GM19023 (cell line): Measurements from ENCODE around the gene ARHGAP15.
A peak's percentile ranks its signal among the peaks of the same experiment; 100 is the strongest.

Experiments
- ATAC-seq: cut with Tn5 transposase; IDR thresholded peaks from one replicate; pipeline ENCODE4 v1.9.1; 2021; ENCODE audit warnings: mild to moderate bottlenecking, moderate library complexity; ENCODE audit not compliant: unreplicated experiment

The ARHGAP15 gene

DNA sequence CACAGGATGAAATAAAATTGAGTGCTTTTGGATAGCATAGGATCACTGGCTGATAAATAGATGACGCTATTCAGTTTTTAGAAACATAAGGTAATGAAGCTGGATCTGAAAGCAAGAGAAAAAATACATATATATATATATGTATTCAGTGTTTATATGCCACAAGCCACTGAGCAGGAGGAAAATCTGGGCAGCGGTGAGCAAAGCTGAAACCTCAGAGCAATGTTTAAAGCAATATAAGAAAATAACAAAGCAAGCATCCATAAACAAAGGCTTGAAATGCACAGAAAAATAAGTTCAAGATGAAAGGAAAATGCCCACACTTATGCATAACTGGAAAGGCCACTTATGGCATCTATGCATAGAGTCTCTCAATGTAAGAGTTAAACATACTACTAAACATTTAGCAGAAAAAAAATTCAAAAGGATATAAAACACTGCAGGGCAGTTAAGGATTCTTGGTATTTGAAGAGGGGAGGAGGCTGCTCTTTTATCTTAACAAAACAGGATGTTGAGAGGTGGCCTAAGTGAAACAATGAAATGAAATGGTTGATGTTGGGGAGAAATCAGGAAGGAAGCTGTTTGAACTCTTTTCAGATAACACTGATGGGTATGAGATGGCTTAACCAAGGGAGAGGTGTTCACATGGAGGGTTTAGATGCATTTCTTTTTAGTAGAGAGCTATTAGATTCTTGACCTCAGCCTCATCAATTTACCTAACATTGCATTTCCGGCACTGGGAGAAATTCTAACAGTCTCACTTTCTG, 129.1 kb downstream of the ARHGAP15 start:
- no peak for ATAC-seq

- peak; percentile 56 for ATAC-seq
Measured at GRCh38 chr2:143259368-143259958, 130.2 kb downstream of the ARHGAP15 start.

DNA sequence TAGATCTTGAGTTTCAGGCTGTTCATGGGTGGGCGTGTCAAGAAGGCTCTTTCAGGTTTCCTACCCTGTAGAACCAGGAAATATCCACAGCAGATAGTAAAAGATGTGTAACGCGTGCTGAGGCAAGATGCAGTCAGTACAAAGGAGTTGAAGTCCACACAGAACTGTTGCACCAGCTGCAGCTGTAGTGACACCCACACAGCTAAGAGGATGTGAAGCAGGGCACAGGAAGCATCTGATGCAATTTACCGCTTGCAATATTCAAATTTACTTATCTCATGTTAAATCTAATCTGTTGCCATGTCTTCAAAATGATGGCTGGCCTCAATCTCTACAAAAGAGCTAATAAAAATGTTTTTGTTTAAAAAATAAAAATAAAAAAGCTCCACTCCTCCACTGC, 132.8 kb downstream of the ARHGAP15 start:
- ATAC-seq, result no peak

- no peak for ATAC-seq
Measured at GRCh38 chr2:143262389-143262788, 133.2 kb downstream of the ARHGAP15 start.

DNA sequence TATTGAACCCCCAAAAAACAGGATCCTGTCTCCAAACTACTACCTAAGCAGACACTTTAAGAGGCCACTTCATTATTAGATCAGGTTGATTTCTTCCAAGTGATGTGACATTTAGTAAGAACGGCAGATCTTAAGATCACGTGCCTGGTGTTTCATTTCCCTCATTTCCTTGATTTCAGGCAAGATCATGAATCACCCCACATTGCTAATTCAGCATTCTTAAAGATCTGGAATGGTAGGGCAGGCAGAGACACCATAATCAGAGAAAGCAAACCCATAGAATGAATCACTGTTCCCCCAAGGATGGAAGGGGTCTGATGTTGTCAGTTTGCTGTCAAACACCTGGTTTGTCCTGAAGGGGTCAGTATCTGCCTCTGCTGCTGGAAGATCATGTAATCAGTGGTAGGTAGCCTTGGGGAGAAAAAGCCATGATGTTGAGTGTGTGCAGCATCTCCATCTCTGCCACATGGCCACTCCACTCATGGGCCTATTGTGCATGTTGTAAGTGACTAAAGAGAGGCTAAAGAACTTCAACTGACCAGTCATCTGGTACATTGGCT, 133.9 kb downstream of the ARHGAP15 start:
- ATAC-seq, result no peak

DNA sequence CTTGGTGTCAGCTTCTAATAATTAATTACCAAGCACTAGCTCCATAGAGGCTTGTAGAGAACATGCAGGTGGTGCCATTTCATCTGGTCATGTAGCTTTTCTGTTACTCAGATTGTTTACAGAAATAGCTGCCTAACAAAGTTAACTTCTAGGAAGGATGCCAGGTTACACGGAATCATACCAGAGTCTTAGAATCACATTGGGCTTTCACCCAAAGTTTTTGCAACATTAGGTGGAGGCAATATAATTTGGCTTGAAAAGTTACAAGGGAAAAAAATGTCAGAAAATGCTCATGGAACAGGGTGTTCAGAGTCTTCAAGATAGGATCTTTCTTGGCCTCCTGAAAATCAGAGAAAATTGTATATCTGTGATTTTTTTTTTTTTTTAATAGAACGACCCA, 135.6 kb downstream of the ARHGAP15 start:
- no peak for ATAC-seq

DNA sequence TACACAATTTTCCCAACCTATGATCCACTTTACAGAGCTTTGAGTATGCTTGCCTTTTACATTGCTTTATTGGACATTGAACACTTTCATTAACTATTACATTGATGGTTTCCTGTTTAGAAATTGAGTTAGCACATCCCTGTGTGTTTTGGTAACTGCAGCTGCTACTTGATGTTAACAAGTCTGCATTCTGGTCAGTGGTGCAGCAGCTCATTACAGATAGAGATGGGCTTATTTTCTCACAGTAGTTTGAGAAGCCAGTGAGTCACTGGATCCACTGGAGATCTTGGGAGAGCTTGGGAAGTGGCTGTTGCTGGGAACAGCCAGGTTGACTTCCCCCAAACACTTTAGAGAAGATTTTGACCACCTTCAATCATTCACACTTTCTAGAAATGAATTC, 150.5 kb downstream of the ARHGAP15 start:
- ATAC-seq, result no peak

DNA sequence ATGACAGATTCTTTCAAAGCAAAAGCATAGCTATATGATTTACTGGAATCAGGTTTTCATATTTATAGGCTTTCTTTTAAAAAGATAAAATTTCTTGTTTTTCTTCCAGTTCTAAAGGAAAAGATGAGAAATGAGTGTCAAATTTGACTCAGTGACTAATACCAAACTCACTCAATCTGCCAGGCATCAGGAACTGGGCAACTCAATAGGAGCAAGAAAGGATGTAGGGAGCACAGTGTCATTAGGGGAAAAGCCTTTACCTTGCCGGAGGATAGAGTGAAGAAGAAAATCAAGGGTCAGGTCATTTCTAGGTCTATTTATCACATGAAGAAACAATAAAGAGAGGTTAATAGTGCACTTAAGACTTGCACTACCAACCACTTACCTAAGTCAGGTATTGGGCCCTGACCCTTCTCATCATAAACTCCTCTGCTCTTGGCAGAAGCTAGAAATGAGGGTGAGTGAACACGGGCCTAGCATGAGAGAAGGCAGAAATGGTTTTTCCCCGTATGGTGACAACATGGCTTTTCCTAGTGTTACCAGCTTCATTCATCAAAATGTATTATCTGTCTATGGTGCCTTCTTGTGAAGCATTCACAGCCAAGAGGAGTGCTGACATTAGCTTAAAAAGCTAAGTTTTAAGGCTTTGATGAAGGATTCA, 151.0 kb downstream of the ARHGAP15 start:
- ATAC-seq, result no peak

DNA sequence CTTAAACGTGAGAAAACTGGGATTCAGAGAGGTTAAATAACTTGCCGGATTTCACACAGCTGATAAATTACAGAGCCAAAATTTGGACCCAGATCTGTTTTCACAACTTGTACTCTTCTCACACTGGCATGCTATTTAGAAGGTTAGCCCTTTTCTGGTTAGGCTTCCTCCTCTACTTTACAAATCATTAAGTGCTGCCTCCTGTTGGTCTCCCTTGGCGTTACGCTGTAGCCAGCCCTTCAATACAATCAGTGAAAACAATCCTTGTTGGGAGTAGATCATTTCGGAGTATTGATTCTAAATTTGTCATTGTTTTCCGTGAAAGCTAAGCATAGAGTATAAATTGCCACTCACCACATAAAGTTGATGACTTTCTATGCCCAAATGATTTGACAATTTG, 153.5 kb downstream of the ARHGAP15 start:
- no peak for ATAC-seq

GRCh38 chr2:143284087-143284675, 155.0 kb downstream of the ARHGAP15 start:
- peak; percentile 84 for ATAC-seq

- no peak for ATAC-seq
Measured at GRCh38 chr2:143289025-143289424, 159.8 kb downstream of the ARHGAP15 start.

DNA sequence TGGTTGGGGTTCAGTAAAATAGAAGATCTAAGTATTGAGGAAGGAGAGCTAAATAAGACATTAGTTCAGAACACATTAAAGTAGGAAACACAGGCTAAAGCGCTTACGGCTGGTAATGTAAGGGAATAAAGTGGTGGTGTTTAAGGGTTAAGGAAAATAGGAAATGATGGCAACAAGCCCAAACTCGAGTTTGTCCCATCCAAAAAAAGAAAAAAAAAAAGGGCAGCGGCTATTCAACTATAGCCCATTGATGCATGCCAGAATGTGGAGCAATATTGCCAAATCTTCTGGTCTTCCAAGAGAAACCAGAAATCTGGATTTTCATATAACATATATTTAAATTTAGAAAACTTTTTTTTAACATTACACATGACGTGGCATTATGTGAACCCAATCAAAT, 161.0 kb downstream of the ARHGAP15 start:
- no peak for ATAC-seq

DNA sequence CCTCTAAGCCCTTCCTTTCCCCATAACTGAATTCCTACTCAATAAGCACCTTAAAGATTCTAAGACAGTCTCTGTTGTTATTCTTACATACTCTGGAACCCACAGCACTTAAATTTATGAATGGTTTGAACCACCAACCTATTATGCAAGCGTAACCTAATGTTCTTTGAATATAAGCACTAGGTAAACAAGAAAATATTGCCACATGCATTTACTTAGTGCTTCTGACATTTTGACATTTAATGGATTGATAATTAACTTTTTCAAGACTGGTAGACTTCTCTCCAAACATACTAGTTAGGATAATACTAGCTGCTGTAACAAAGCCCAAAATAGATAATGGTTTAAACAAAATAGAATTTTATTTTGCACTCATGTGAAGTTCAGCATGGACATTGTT, 164.8 kb downstream of the ARHGAP15 start:
- ATAC-seq, result no peak

GRCh38 chr2:143296089-143296488, 166.9 kb downstream of the ARHGAP15 start:
- no peak for ATAC-seq

DNA sequence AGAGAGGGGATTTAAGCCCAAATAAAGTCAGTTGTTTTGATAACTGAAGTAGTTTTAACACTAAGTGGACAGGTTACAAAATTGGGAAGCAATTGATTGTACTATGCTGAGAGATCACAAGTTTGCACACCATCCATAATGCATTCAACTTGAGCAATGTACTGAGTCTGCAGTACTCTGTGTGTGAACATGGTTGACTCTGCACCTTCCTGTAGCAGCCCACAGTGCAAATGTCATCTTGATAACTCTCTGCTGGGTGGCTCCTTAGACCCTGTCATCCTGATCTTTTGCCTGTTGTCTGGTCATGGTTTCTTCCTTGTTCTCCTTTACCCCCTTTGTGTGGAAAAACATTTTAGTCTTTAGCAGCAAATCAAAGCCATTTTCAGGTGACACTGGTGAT, 168.0 kb downstream of the ARHGAP15 start:
- ATAC-seq, result no peak

DNA sequence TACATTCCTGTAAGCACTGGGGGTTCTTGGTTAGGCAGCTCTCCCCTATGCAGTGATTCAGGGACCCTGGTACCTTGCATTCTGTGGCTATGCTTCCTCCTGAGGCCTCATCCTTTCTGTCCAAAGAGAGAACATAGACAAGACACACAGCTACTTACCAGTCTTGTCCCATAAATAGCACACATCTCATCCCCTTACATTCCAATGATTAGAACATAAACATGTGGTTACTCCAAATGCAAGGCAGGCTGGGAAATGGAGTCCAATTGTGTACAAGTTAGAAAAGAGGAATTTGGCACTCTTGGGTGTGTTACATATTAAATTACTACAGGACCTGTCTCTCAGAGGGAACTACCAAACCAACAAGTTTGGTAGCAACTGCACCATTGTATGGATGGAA, 171.3 kb downstream of the ARHGAP15 start:
- no peak for ATAC-seq

- no peak for ATAC-seq
Measured at GRCh38 chr2:143311426-143311825, 182.2 kb downstream of the ARHGAP15 start.

DNA sequence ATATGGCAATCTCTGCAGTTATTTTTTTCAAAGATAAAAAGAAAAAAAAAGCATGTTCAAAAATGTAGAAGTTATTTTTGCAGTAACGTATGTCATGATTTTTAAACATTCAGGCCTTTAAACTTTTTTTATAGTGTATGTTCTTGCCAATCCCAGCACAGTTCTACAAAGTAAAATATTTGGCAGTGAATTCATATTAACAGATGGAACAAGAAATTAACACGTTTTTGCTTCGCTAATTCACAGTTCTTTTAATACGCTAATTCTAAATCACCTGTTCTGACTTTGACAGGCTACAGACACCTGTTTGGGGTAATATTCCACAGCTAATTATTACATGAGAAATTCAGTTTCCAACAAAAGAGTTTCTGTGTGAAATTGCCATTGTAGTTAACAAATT, 183.2 kb downstream of the ARHGAP15 start:
- no peak for ATAC-seq

DNA sequence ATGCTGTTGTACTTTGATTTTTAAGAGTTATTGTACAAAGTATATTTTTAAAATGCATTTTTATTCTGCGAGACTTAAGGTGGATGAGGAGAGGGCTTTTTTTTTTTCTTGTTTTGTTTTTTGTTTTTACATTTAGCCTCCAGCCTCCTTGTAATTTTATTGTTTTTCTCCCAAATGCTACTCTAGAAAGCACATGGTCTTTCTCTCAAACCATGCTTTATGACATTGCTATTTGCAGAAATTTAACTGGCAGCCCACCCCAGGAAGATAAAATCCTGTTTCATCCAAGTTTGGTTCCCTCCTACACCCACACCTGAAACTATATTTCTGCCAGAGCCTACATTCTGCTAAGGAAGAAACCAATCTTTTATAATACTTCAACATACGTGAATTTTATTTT, 184.6 kb downstream of the ARHGAP15 start:
- no peak for ATAC-seq

GRCh38 chr2:143321994-143322393, 192.8 kb downstream of the ARHGAP15 start:
- ATAC-seq, result no peak

DNA sequence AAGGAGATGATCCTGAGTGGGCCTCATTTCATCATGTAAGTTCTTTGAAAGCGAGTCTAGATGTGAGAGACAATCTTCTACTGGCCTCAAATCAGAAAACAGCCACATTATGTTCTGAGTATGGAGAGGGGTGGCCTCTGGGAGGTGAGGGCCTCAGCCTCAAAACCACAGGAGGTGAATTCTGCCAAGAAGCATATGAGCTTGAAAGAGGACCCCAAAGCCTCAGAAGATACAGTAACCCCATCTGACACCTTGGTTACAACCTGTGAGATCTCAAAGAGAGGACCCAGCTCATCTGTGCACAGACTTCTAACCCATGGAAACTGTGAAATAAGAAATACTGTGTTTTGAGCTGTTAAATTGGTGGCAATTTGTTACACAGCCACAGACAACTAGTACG, 200.1 kb downstream of the ARHGAP15 start:
- no peak for ATAC-seq
